Measurements from ENCODE around the gene KIF16B. TPM values are rescaled to one million over a fixed set of nuclear protein-coding genes. Genes with fewer than 3 reads are reported as not detected.

Gene KIF16B, protein sequence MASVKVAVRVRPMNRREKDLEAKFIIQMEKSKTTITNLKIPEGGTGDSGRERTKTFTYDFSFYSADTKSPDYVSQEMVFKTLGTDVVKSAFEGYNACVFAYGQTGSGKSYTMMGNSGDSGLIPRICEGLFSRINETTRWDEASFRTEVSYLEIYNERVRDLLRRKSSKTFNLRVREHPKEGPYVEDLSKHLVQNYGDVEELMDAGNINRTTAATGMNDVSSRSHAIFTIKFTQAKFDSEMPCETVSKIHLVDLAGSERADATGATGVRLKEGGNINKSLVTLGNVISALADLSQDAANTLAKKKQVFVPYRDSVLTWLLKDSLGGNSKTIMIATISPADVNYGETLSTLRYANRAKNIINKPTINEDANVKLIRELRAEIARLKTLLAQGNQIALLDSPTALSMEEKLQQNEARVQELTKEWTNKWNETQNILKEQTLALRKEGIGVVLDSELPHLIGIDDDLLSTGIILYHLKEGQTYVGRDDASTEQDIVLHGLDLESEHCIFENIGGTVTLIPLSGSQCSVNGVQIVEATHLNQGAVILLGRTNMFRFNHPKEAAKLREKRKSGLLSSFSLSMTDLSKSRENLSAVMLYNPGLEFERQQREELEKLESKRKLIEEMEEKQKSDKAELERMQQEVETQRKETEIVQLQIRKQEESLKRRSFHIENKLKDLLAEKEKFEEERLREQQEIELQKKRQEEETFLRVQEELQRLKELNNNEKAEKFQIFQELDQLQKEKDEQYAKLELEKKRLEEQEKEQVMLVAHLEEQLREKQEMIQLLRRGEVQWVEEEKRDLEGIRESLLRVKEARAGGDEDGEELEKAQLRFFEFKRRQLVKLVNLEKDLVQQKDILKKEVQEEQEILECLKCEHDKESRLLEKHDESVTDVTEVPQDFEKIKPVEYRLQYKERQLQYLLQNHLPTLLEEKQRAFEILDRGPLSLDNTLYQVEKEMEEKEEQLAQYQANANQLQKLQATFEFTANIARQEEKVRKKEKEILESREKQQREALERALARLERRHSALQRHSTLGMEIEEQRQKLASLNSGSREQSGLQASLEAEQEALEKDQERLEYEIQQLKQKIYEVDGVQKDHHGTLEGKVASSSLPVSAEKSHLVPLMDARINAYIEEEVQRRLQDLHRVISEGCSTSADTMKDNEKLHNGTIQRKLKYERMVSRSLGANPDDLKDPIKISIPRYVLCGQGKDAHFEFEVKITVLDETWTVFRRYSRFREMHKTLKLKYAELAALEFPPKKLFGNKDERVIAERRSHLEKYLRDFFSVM (N-terminal part only)
- total RNA-seq (2022; extraction: Qiagen RNA extraction; ENCODE audit: low read depth) = 11.7 to 14.2 TPM (median 13.8 TPM) in 5 replicates

DNA sequence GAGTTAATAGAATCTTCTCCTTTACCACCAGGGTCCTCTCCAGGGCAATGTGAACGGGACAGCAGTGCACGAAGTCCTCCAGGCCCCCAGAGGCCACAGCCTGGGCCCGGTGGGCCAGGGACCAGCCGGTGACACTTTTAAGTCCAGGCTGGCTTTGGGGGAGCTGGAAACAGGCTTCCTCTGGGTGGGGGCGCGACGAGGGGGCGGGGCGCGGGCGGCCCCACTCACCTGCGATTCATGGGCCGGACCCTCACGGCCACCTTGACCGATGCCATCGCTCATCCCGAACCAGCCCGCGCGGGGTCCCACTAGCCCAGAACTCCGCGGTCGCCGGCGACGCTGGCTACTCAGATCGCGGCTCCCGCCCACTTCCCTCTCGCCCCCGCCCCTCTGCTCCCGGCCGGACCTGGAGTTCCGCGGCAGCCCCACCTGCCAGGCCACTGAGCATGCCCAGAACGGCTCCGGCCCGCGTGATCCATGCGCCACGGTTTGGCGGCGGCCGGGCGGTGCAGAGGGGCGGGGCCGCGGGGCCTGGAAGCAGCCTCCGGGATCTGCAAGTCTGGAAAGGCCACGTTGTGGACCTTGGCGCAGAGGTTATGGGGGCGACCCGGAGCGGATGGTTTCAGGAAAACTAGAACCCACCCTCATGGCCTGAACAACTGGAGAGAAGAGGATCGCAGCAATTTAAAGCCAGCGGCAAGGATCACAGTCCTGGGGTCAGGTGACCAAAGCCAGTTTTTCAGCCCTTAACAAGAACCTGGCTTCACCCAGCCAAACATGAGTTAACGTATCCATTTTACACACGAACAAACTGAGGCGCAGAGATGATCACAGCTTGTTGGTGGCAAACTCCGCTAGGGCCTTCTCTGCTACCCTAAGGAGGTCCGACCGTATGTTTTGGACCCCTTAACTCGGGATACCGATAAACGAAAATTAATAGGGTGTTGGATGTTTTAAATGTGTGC lies at the start of gene KIF16B:
Gene KIF16B (minus strand): TSS at position 448 of the 965 bp plus-strand sequence. CDS start 173 bp downstream, at position 275.

Other genes starting within 250 kb of the KIF16B start
- gene SNRPB2, start 156.6 kb upstream of the KIF16B start, total RNA-seq (2022; extraction: Qiagen RNA extraction; ENCODE audit: low read depth) = 114 to 170 TPM (median 123 TPM) in 5 replicates
- not detected in 5 replicates for gene OTOR, start 174.9 kb upstream of the KIF16B start, total RNA-seq (2022; extraction: Qiagen RNA extraction; ENCODE audit: low read depth)